GM10266 (cell line): Measurements from ENCODE around the gene DGCR6L.
"Not testable (repeated sequence)": the region's sequence is repeated elsewhere in the genome, so short reads cannot be mapped to it uniquely, and the experiment has no call there.

Experiments
- DNase-seq: peaks from one replicate; pipeline ENCODE4 v3.0.0; 2012; ENCODE audit errors: extremely low spot score
- TF ChIP-seq, protein P1 (sequence below): IDR thresholded peaks from 2 replicates; pipeline ENCODE4 v1.5.1; 2012; ENCODE audit warnings: mild to moderate bottlenecking, low read depth; ENCODE audit not compliant: control insufficient read depth, insufficient read depth; ENCODE audit errors: missing control alignments

DGCR6L gene

GRCh38 chr22:20317402-20318042 lies 2.3 kb downstream of the DGCR6L start:
- TF ChIP-seq, protein P1, sequence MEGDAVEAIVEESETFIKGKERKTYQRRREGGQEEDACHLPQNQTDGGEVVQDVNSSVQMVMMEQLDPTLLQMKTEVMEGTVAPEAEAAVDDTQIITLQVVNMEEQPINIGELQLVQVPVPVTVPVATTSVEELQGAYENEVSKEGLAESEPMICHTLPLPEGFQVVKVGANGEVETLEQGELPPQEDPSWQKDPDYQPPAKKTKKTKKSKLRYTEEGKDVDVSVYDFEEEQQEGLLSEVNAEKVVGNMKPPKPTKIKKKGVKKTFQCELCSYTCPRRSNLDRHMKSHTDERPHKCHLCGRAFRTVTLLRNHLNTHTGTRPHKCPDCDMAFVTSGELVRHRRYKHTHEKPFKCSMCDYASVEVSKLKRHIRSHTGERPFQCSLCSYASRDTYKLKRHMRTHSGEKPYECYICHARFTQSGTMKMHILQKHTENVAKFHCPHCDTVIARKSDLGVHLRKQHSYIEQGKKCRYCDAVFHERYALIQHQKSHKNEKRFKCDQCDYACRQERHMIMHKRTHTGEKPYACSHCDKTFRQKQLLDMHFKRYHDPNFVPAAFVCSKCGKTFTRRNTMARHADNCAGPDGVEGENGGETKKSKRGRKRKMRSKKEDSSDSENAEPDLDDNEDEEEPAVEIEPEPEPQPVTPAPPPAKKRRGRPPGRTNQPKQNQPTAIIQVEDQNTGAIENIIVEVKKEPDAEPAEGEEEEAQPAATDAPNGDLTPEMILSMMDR, result peak; percentile 51
- peak; percentile 10 for DNase-seq

GRCh38 chr22:20316844-20317401 lies 2.9 kb downstream of the DGCR6L start:
- TF ChIP-seq, protein P1, result no peak
- peak; percentile 7 for DNase-seq

GRCh38 chr22:20316217-20316843 lies 3.5 kb downstream of the DGCR6L start:
- TF ChIP-seq, protein P1, result no peak
- DNase-seq, result no peak

- DNase-seq, result no peak
- TF ChIP-seq, protein P1, result no peak
These were observed 4.3 kb downstream of the DGCR6L start for GRCh38 chr22:20315337-20316216.

DNA sequence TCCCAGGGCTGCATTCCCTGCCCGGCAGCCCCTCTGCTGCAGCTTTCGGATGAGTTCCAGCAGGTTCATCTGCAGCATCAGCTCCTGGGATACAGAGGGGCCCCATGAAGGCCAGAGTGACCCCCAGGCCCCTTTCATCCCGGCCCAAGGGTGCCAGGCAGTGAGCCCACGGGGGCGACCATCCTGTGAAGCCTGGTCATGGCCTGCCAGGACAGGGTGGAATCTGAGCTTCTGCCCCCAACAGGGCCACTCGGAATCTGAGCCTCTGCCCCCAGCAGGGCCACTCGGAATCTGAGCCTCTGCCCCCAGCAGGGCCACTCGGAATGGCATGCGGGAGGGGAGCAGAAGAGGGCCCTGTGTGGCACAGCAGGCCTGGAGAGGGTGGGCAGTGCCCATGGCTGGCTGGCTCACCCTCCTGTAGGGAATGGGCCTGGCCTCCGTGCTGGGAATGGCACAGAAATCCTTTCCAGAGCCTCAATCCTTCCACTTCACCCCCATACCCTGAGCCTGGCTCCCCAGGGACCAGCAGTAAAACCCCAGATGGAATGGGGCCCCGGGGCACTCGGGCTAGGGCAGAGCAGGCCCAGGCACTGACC lies 5.0 kb downstream of the DGCR6L start:
- not testable (repeated sequence) for DNase-seq

DNA sequence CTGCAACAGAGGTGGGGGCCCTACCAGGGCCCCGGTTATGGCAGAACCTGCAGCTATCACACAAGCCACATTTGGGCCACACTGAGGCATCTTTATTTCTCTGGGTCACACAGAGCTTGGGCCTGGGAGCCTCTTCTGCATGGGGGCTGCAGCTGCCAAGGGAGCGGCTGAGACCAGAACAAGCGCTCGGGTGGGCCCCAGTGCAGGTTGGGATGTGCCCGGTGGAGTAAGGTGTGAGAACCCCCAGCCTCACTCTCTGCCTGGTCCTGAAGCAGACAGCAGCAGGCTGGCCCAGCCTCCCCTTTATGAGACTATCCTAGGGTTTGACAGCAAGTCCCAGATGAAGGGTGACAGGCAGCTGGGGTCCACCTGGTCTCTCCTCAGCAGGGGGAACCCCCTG lies 5.7 kb downstream of the DGCR6L start:
- not testable (repeated sequence) for DNase-seq

- DNase-seq, result not testable (repeated sequence)
These were observed 6.4 kb downstream of the DGCR6L start for GRCh38 chr22:20313306-20314077.
